HG02623 (cell line): ENCODE measurements around the gene CA12.

Source experiments
- ATAC-seq: cut with Tn5 transposase; IDR thresholded peaks from one replicate; pipeline ENCODE4 v1.9.1; 2021; ENCODE audit warnings: moderate library complexity; ENCODE audit not compliant: unreplicated experiment

Gene CA12

GRCh38 chr15:63312286-63312685 lies 69.4 kb downstream of the CA12 start:
- no peak for ATAC-seq

- no peak for ATAC-seq
Observed at GRCh38 chr15:63310646-63311045, 71.0 kb downstream of the CA12 start.

DNA sequence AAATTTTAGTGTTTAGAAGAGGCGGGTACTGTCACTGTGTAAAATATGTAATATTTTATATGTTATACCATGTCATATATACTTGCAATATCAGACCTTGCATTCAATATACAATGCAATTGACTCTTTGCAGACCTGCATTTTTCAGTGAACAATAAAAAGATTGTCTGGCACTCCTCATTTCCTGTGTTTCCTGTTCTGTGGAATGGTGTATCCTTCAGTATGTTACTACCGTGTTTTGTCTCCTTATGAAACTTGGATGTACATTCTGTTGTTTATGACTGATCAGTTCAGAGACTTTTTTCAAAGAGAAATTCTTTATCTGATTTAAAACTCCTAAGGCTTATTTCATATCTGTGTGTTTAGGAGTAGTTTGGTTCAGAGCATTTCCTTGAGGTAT lies 72.7 kb downstream of the CA12 start:
- no peak for ATAC-seq

- no peak for ATAC-seq
Observed at GRCh38 chr15:63308491-63308890, 73.2 kb downstream of the CA12 start.

- no peak for ATAC-seq
Observed at GRCh38 chr15:63306492-63307073, 75.1 kb downstream of the CA12 start.

DNA sequence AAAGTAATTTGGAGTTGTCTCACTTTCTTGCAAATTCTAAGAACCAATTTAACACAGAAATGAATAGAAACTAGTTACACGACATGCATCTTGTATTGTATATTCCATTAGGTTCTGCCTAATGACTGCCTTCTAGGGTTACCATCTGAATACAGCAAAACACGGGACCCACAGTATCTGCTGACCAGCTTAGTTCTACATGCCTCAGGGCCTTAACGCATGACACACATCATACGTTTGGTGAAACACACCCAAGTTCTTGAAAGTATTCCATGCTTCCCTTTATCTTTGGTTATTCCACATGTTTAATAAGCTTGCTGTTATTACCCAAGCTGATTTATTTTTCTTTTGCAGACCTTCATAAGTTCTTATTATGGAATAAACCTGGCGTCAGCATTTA lies 76.4 kb downstream of the CA12 start:
- ATAC-seq = no peak

- no peak for ATAC-seq
Observed at GRCh38 chr15:63301088-63301487, 80.6 kb downstream of the CA12 start.

DNA sequence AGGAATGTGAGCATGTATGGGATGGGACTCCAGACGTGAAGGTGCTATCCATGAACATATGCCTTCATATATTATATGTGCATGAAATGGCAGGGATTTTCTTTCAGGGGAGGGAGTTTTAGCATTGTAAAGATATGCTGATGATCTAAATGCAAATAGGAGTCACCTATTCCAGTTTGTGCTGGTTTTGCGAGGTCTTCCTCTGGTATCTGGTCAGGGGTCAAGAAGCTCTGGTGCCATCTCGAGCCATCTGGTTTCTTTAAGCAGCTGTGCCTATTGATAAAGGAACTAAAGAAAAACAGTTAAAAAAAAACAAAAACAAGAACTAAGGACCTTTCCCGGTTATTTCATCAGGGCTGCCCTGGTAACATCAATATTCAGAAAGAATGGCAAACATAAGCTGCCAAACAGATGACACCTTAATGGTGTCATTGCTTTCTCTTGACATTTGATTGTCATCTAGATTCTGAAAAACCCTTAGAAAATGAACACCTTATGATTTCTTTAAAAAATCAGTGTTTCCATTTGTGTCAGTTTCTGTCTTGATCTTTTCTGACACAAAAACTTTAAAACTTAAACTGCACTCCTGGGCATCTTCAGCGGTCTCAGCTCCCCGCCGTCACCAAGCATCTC lies 81.6 kb downstream of the CA12 start:
- ATAC-seq = no peak

GRCh38 chr15:63296195-63296594 lies 85.5 kb downstream of the CA12 start:
- ATAC-seq = no peak

- ATAC-seq = no peak
Observed at GRCh38 chr15:63295341-63295740, 86.3 kb downstream of the CA12 start.

GRCh38 chr15:63294359-63294758 lies 87.3 kb downstream of the CA12 start:
- no peak for ATAC-seq

DNA sequence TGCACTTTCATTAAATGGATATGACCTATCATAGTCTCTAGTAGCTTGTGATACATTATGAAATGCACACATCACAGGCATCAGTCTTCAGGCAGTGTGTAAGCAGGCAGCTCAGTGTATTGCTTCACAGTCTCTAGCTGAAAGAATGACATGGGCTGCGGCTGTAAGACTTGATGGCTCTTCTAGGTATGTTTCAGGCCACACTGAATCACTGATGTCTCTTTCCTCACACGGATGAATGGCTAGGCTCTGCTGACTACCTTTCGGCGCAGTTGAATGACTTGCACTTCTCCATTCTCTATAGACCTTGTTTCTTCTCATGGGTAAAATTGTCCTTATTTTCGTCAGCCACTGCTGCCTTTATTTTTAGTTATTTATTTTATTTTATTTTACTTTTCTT lies 88.9 kb downstream of the CA12 start:
- no peak for ATAC-seq

DNA sequence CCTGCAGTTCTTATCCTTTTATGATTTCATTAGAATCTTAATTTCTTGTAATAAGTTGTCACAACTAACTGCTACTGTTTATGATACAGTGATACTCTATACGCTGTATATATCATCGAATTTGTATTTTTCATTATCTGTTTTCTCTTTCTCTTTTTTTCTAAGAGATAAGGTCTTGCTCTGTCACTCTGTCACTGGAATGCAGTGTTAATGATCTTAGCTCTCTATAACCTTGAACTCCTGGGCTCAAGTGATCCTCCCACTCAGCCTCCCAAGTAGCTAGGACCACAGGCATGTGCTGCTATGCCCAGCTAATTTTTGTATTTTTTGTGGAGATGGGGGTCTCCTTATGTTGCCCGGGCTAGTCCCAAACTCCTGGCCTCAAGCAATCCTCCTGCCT lies 89.4 kb downstream of the CA12 start:
- no peak for ATAC-seq

- no peak for ATAC-seq
Observed at GRCh38 chr15:63291507-63291906, 90.1 kb downstream of the CA12 start.

- no peak for ATAC-seq
Observed at GRCh38 chr15:63288778-63289378, 92.8 kb downstream of the CA12 start.

GRCh38 chr15:63288342-63288741 lies 93.3 kb downstream of the CA12 start:
- no peak for ATAC-seq

DNA sequence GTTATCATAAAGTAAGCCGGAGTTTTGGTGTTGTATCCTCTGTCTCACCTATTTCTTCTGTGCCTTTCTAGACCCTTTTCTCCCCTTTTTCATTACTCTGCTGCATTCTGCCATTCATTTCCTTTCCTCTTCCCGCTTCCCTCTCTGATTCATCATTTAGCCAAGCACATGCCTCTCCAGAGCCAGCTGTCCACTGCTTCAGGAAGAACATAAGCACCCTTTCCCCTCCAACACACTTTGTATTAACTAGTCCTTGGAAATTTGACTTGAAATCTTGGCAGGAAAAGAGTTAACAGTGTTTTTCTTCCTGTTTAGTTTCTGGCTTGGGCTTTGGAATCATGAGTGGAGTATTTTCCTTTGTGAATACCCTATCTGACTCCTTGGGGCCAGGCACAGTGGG lies 94.5 kb downstream of the CA12 start:
- ATAC-seq = no peak

GRCh38 chr15:63284335-63284734 lies 97.3 kb downstream of the CA12 start:
- ATAC-seq = no peak

GRCh38 chr15:63283126-63283525 lies 98.5 kb downstream of the CA12 start:
- ATAC-seq = no peak

DNA sequence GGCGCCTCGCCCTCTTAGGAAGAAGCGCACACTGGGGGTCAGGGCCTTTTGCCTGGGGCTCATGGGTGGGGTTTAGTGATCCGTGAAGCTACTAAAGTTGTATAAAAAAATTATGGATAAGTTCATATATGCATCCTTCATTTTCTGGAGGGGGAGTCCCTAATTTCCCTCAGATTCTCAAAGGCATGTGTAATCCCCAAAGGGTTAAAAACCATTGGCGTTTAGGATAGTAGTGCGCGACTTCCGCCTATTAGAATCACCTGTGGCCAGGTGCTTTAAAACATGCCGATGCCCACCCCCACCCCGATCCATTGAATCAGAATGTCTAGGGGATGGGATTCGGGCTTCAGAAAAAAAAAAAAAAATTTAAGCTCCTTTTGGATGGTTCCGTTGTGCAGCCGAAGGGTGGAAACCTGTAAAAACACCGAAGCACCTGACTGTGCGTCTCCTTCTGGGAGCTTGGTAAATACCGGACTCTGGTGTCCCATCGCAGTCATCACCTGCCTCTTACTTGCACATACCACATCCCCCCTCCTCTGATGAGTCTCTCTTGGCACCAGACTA lies 103.7 kb downstream of the CA12 start:
- ATAC-seq = no peak

GRCh38 chr15:63277038-63277892 lies 104.4 kb downstream of the CA12 start, which contains the start of gene APH1B:
Gene APH1B (plus strand): TSS chr15:63277605. CDS start chr15:63277624, 19 bp downstream.
- peak; percentile 67 for ATAC-seq
